ENCODE results near the gene LCN9.

The LCN9 gene

GRCh38 chr9:135684691-135685090 lies 21.6 kb downstream of the LCN9 start:
- Histone ChIP-seq H3K36me3 (no peaks in the 10 kb centered on the region), H3K4me1 (ENCODE audit: control insufficient read depth in 1 of 2, insufficient read depth in 1 of 2, low read depth in 1 of 2, low read length in 1 of 2) (no peaks in the 10 kb centered on the region), H3K27me3 (no peaks in the 10 kb centered on the region), H3K9me3 (no peaks in the 10 kb centered on the region), H3K4me3 (ENCODE audit: low read depth in 1 of 2, low read length in 1 of 2) (no peak overlapping the region), H3K27ac (no peak overlapping the region)
- TF ChIP-seq CTCF (IDR thresholded peaks at IDR 0.05) = no peak

GRCh38 chr9:135687216-135687615 lies 24.1 kb downstream of the LCN9 start:
- no peak for TF ChIP-seq CTCF (IDR thresholded peaks at IDR 0.05)
- H3K27ac ChIP-seq = no peak overlapping the region
- H3K4me3 ChIP-seq (ENCODE audit: low read depth in 1 of 2, low read length in 1 of 2) = no peak overlapping the region
- no peaks in the 10 kb centered on the region for H3K36me3 ChIP-seq
- H3K27me3 ChIP-seq = no peaks in the 10 kb centered on the region
- H3K9me3 ChIP-seq = no peaks in the 10 kb centered on the region
- H3K4me1 ChIP-seq (ENCODE audit: control insufficient read depth in 1 of 2, insufficient read depth in 1 of 2, low read depth in 1 of 2, low read length in 1 of 2) = no peaks in the 10 kb centered on the region

GRCh38 chr9:135689011-135689410 lies 25.9 kb downstream of the LCN9 start:
- no peaks in the 10 kb centered on the region for H3K36me3 ChIP-seq
- H3K4me1 ChIP-seq (ENCODE audit: control insufficient read depth in 1 of 2, insufficient read depth in 1 of 2, low read depth in 1 of 2, low read length in 1 of 2) = no peaks in the 10 kb centered on the region
- H3K27ac ChIP-seq = no peak overlapping the region
- TF ChIP-seq CTCF (IDR thresholded peaks at IDR 0.05) = no peak
- no peaks in the 10 kb centered on the region for H3K27me3 ChIP-seq
- H3K9me3 ChIP-seq = no peaks in the 10 kb centered on the region
- no peak overlapping the region for H3K4me3 ChIP-seq (ENCODE audit: low read depth in 1 of 2, low read length in 1 of 2)

- no peaks in the 10 kb centered on the region for H3K27me3 ChIP-seq
- no peaks in the 10 kb centered on the region for H3K9me3 ChIP-seq
- H3K4me1 ChIP-seq (ENCODE audit: control insufficient read depth in 1 of 2, insufficient read depth in 1 of 2, low read depth in 1 of 2, low read length in 1 of 2) = no peaks in the 10 kb centered on the region
- TF ChIP-seq CTCF (IDR thresholded peaks at IDR 0.05) = no peak
- no peak overlapping the region for H3K27ac ChIP-seq
- no peaks in the 10 kb centered on the region for H3K36me3 ChIP-seq
- no peak overlapping the region for H3K4me3 ChIP-seq (ENCODE audit: low read depth in 1 of 2, low read length in 1 of 2)
Measured at GRCh38 chr9:135690836-135691570, 27.9 kb downstream of the LCN9 start.

- Histone ChIP-seq H3K4me1 (ENCODE audit: control insufficient read depth in 1 of 2, insufficient read depth in 1 of 2, low read depth in 1 of 2, low read length in 1 of 2) (no peaks in the 10 kb centered on the region), H3K27ac (no peak overlapping the region), H3K4me3 (ENCODE audit: low read depth in 1 of 2, low read length in 1 of 2) (no peak overlapping the region), H3K27me3 (no peaks in the 10 kb centered on the region), H3K36me3 (no peaks in the 10 kb centered on the region), H3K9me3 (no peaks in the 10 kb centered on the region)
- no peak for TF ChIP-seq CTCF (IDR thresholded peaks at IDR 0.05)
Measured at GRCh38 chr9:135692410-135692809, 29.3 kb downstream of the LCN9 start.
